Purkinje cell (primary cell): Measurements from ENCODE around the gene CNPY2. TPM values are rescaled to one million over a fixed set of nuclear protein-coding genes. Genes with fewer than 3 reads are reported as not detected.

Experiments
- polyA plus RNA-seq: library from polyadenylated mRNA; unstranded; fragments of >200 nt; fragmentation: Nextera tagmentation; gene quantifications from 2 replicates; pipeline ENCODE4 v1.2.1, GENCODE V29; 2014

The CNPY2 gene
- polyA plus RNA-seq, result 115 and 134 TPM in 2 replicates

GRCh38 chr12:56315622-56316473 is at the start of gene CNPY2:
TSS of gene CNPY2 (minus strand) at chr12:56315988. CDS start at chr12:56315217, 771 bp downstream.

GRCh38 chr12:56362130-56363059 is 46.6 kb upstream of the CNPY2 start, which contains the start of gene APOF:
TSS of gene APOF (minus strand) at chr12:56362857. CDS start at chr12:56362745, 112 bp downstream.

GRCh38 chr12:56359851-56360767 is 44.3 kb upstream of the CNPY2 start, which contains the start of gene STAT2:
TSS of gene STAT2 (minus strand) at chr12:56360107. CDS start at chr12:56356571, 3,536 bp downstream.

GRCh38 chr12:56338308-56339157 is 22.7 kb upstream of the CNPY2 start, which contains the start of gene IL23A:
TSS of gene IL23A (plus strand) at chr12:56338884. CDS start at chr12:56339045, 161 bp downstream.

GRCh38 chr12:56333679-56334489 is 18.1 kb upstream of the CNPY2 start, which contains the start of gene PAN2:
TSS of gene PAN2 (minus strand) at chr12:56334000. CDS start at chr12:56333094, 906 bp downstream.

GRCh38 chr12:56299853-56300643 is 15.7 kb downstream of the CNPY2 start, which contains the start of gene CS:
TSS of gene CS (minus strand) at chr12:56300330. CDS start at chr12:56300201, 129 bp downstream.

GRCh38 chr12:56266693-56267442 is 48.9 kb downstream of the CNPY2 start, which contains the start of gene COQ10A:
TSS of gene COQ10A (plus strand) at chr12:56266942. CDS start at chr12:56267119, 177 bp downstream.

Other genes with a start within 250 kb of the CNPY2 start
- gene ERBB3, start 235.8 kb downstream of the CNPY2 start, polyA plus RNA-seq, result 0.07 and 0.63 TPM in 2 replicates
- 51.7 and 59.1 TPM in 2 replicates for gene PA2G4, start 211.4 kb downstream of the CNPY2 start, polyA plus RNA-seq
- gene RPL41, start 199.4 kb downstream of the CNPY2 start, polyA plus RNA-seq, result 1,996 and 2,354 TPM in 2 replicates
- gene ZC3H10, start 197.7 kb downstream of the CNPY2 start, polyA plus RNA-seq, result 0.46 and 0.65 TPM in 2 replicates
- gene ESYT1, start 187.7 kb downstream of the CNPY2 start, polyA plus RNA-seq, result 0.99 and 9.1 TPM in 2 replicates
- 99.3 and 105 TPM in 2 replicates for gene MYL6B, start 163.4 kb downstream of the CNPY2 start, polyA plus RNA-seq
- gene MYL6, start 157.6 kb downstream of the CNPY2 start, polyA plus RNA-seq, result 2,053 and 2,241 TPM in 2 replicates
- 52.8 and 59.7 TPM in 2 replicates for gene SMARCC2, start 126.5 kb downstream of the CNPY2 start, polyA plus RNA-seq
- gene RNF41, start 94.1 kb downstream of the CNPY2 start, polyA plus RNA-seq, result 12.4 and 13.5 TPM in 2 replicates
- gene NABP2, start 91.6 kb downstream of the CNPY2 start, polyA plus RNA-seq, result 28.3 and 36.4 TPM in 2 replicates
- not detected in 2 replicates for gene SLC39A5, start 85.9 kb downstream of the CNPY2 start, polyA plus RNA-seq
- 4.2 and 10.7 TPM in 2 replicates for gene ANKRD52, start 57.6 kb downstream of the CNPY2 start, polyA plus RNA-seq
- 6.7 and 8.2 TPM in 2 replicates for gene COQ10A, start 49.0 kb downstream of the CNPY2 start, polyA plus RNA-seq
- gene CS, start 15.7 kb downstream of the CNPY2 start, polyA plus RNA-seq, result 117 and 124 TPM in 2 replicates
- 10.5 and 12.1 TPM in 2 replicates for gene PAN2, start 18.0 kb upstream of the CNPY2 start, polyA plus RNA-seq
- gene IL23A, start 22.9 kb upstream of the CNPY2 start, polyA plus RNA-seq, result not detected in 2 replicates
- gene STAT2, start 44.1 kb upstream of the CNPY2 start, polyA plus RNA-seq, result 9.7 and 26.8 TPM in 2 replicates
- gene APOF, start 46.9 kb upstream of the CNPY2 start, polyA plus RNA-seq, result 0.32 TPM in 1 of 2 replicates, not detected in the other
- 0.20 and 0.63 TPM in 2 replicates for gene TIMELESS, start 133.4 kb upstream of the CNPY2 start, polyA plus RNA-seq
- 0.51 TPM in 1 of 2 replicates, not detected in the other for gene MIP, start 138.7 kb upstream of the CNPY2 start, polyA plus RNA-seq
- 1.6 and 3.1 TPM in 2 replicates for gene SPRYD4, start 152.6 kb upstream of the CNPY2 start, polyA plus RNA-seq
- 8.9 and 18.7 TPM in 2 replicates for gene GLS2, start 172.2 kb upstream of the CNPY2 start, polyA plus RNA-seq
- gene RBMS2, start 205.8 kb upstream of the CNPY2 start, polyA plus RNA-seq, result 0.30 and 0.83 TPM in 2 replicates